Gastrocnemius medialis (tissue), 4 donors: ENCODE data around the gene DDX24. TPM values are rescaled to one million over a fixed set of nuclear protein-coding genes. Genes with fewer than 3 reads are reported as not detected.

Experiments
- ATAC-seq, 2 donors: fragments of 150-250 bp; one replicate each; pipeline ENCODE4 v1.9.1; 2016
- DNase-seq, 2 donors: peaks; one replicate each; pipeline ENCODE4 v3.0.0-alpha.2; 2019
- H3K27ac ChIP-seq, 4 donors: fragments of 200-600 bp; sonication (generic); 1 replicate in 1 of 4; 2 replicates in 3 of 4; pipeline ENCODE4 v1.5.1; 2016 to 2018; ENCODE audit warnings: mild to moderate bottlenecking in 2 of 4, moderate library complexity in 1 of 4
- H3K27me3 ChIP-seq, 3 donors: fragments of 200-600 bp; sonication (generic) in 2 of 3; 1 replicate in 1 of 3; 2 replicates in 2 of 3; pipeline versions ENCODE4 v1.5.1 to v1.6.0; 2016 to 2019; ENCODE audit warnings: mild to moderate bottlenecking in 1 of 3, moderate library complexity in 1 of 3
- H3K36me3 ChIP-seq, 2 donors: fragments of 200-600 bp; sonication (generic) in 1 of 2; one replicate each; pipeline ENCODE4 v1.5.1; 2017 to 2018
- H3K4me1 ChIP-seq, 2 donors: fragments of 200-600 bp; sonication (generic) in 1 of 2; one replicate each; pipeline ENCODE4 v1.5.1; 2016 to 2017; ENCODE audit warnings: mild to moderate bottlenecking in 2 of 2
- H3K4me3 ChIP-seq, 4 donors: fragments of 200-600 bp; sonication (generic) in 3 of 4; 1 replicate in 1 of 4; 2 replicates in 3 of 4; pipeline ENCODE4 v1.5.1; 2016 to 2019; ENCODE audit warnings: mild to moderate bottlenecking in 2 of 4
- H3K9me3 ChIP-seq, 3 donors: fragments of 200-600 bp; sonication (generic) in 2 of 3; 1 replicate in 1 of 3; 2 replicates in 2 of 3; pipeline ENCODE4 v1.5.1; 2016 to 2019
- CTCF ChIP-seq, 5 experiments: fragments of 450-650 bp in 3 of 5; fragments of 200-600 bp in 2 of 5; sonication (generic) in 2 of 5; IDR thresholded peaks in 4 of 5; conservative IDR thresholded peaks in 1 of 5; 1 replicate in 4 of 5; 2 replicates in 1 of 5; pipeline ENCODE4 v1.5.1; 2016 to 2019; ENCODE audit warnings: antibody characterized with exemption in 5 of 5, mild to moderate bottlenecking in 3 of 5, moderate library complexity in 3 of 5
- POLR2A ChIP-seq, 2 donors: fragments of 450-650 bp; IDR thresholded peaks; one replicate each; pipeline ENCODE4 v1.6.1; 2017; ENCODE audit warnings: antibody characterized with exemption in 2 of 2, mild to moderate bottlenecking in 2 of 2, moderate library complexity in 2 of 2
- in situ Hi-C, 4 donors: fragments of 200-750 bp; cut with MboI; loops; one replicate each; pipeline versions ENCODE4 v1.15.0 to v1.8.0; 2017; ENCODE audit warnings: low sequenced_read_pairs in 4 of 4
- intact Hi-C: fragments of 100-400 bp; cut with DNase I; formaldehyde crosslinking; loops from one replicate; pipeline ENCODE4 v1.15.1; 2023; ENCODE audit warnings: low total_unique reads
- total RNA-seq, 4 donors: library from RNA; depleted of rRNA; stranded (reverse); fragments of >200 nt; gene quantifications; one replicate each; pipeline versions ENCODE4 v1.1.0 to v1.2.3, GENCODE V29; 2016

Gene DDX24
- 100 to 1,000 TPM; 106 to 200 (median 128) TPM for total RNA-seq

- H3K27ac ChIP-seq, result peak within 1 kb of the TSS; percentile 90 to 97 (median 95)
- in situ Hi-C loops, result no loop called here
- TF ChIP-seq POLR2A (IDR thresholded peaks at IDR 0.05), result peak; percentile 97 to 98
- TF ChIP-seq CTCF (IDR thresholded peaks at IDR 0.05 in 4 of 5, conservative IDR thresholded peaks at IDR 0.05 in 1 of 5), result no peak
- H3K36me3 ChIP-seq, result peaks cover 0 to 22% of the 10 kb centered on the region in 2 donors
- no peaks in the 10 kb centered on the region for H3K27me3 ChIP-seq
- no peaks in the 10 kb centered on the region for H3K9me3 ChIP-seq
- DNase-seq (peak; percentile 96), ATAC-seq (peak; percentile 97)
- H3K4me1 ChIP-seq, result peaks cover 47 to 48% of the 10 kb centered on the region in 2 donors
- peak within 1 kb of the TSS; percentile 84 to 95 (median 94) for H3K4me3 ChIP-seq
- intact Hi-C loops, result loop anchor here (1.0 to 5.0 kb wide), 3 partner anchors 46 to 94 kb away; partner anchors contain the start of genes IFI27L2, OTUB2 and PPP4R4
These were observed at the start of gene DDX24, which contains the start of gene IFI27L1 for GRCh38 chr14:94080621-94081385. DDX24 (minus strand) TSS chr14:94081202; CDS start chr14:94079742, 1,460 bp downstream. IFI27L1 (plus strand) TSS chr14:94081310; CDS start chr14:94096938, 15,628 bp downstream.

GRCh38 chr14:94129758-94130414 lies 48.9 kb upstream of the DDX24 start:
- intact Hi-C loops, result loop anchor here (5.0 to 10.0 kb wide), 2 partner anchors 48 to 355 kb away; partner anchors contain the start of genes DDX24 and IFI27L1
- in situ Hi-C loops, result no loop called here
- ATAC-seq (peak; percentile 24 to 40), DNase-seq (no peak)
- TF ChIP-seq CTCF (IDR thresholded peaks at IDR 0.05 in 4 of 5, conservative IDR thresholded peaks at IDR 0.05 in 1 of 5) (no peak), POLR2A (IDR thresholded peaks at IDR 0.05) (peak in 1 of 2 donors; percentile 7)
- no peaks in the 10 kb centered on the region for H3K9me3 ChIP-seq
- peaks cover 8 to 11% of the 10 kb centered on the region in 2 donors for H3K4me1 ChIP-seq
- H3K27me3 ChIP-seq, result no peaks in the 10 kb centered on the region
- H3K4me3 ChIP-seq, result peak overlapping the region; percentile 50 to 60 (median 54)
- H3K36me3 ChIP-seq, result no peaks in the 10 kb centered on the region
- H3K27ac ChIP-seq, result peak overlapping the region; percentile 53 to 76 (median 68)

- DNase-seq, result peak; percentile 54 to 56
- in situ Hi-C loops, result no loop called here
- peaks cover 8 to 11% of the 10 kb centered on the region in 2 donors for H3K4me1 ChIP-seq
- no peaks in the 10 kb centered on the region for H3K36me3 ChIP-seq
- peak within 1 kb of the TSS; percentile 50 to 60 (median 54) for H3K4me3 ChIP-seq
- intact Hi-C loops, result loop anchor here (5.0 kb wide), 1 partner anchor 47 kb away; the partner anchor contains the start of genes DDX24 and IFI27L1
- ATAC-seq, result peak; percentile 66 to 90
- H3K27me3 ChIP-seq, result no peaks in the 10 kb centered on the region
- no peaks in the 10 kb centered on the region for H3K9me3 ChIP-seq
- H3K27ac ChIP-seq, result peak within 1 kb of the TSS; percentile 53 to 76 (median 68)
- peak in 3 of 5 experiments; percentile 10 to 45 (median 26) for TF ChIP-seq CTCF (IDR thresholded peaks at IDR 0.05 in 4 of 5, conservative IDR thresholded peaks at IDR 0.05 in 1 of 5)
- peak; percentile 14 to 25 for TF ChIP-seq POLR2A (IDR thresholded peaks at IDR 0.05)
These were observed 48.2 kb upstream of the DDX24 start, which contains the start of gene IFI27L2 for GRCh38 chr14:94129111-94129757. IFI27L2 (minus strand) TSS chr14:94129604; CDS start chr14:94129564, 40 bp downstream.

GRCh38 chr14:94128216-94128839 lies 47.3 kb upstream of the DDX24 start:
- peak overlapping the region in 3 of 4 donors; percentile 62 to 76 (median 74) for H3K27ac ChIP-seq
- H3K4me3 ChIP-seq, result no peak overlapping the region
- no peaks in the 10 kb centered on the region for H3K9me3 ChIP-seq
- peaks cover 8 to 11% of the 10 kb centered on the region in 2 donors for H3K4me1 ChIP-seq
- DNase-seq, result no peak
- H3K27me3 ChIP-seq, result no peaks in the 10 kb centered on the region
- no peak for ATAC-seq
- in situ Hi-C loops (no loop called here), intact Hi-C loops (loop anchor here (5.0 kb wide), 1 partner anchor 46 kb away; the partner anchor contains the start of genes DDX24 and IFI27L1)
- H3K36me3 ChIP-seq, result no peaks in the 10 kb centered on the region
- TF ChIP-seq POLR2A (IDR thresholded peaks at IDR 0.05) (no peak), CTCF (IDR thresholded peaks at IDR 0.05 in 4 of 5, conservative IDR thresholded peaks at IDR 0.05 in 1 of 5) (no peak)
